Inferior parietal cortex (tissue), 1 donor: ENCODE data around the gene MFAP4.

ENCODE experiments used
- DNase-seq: peaks from one replicate; pipeline ENCODE4 v3.0.0-alpha.2; 2016; ENCODE audit errors: extremely low spot score

MFAP4 gene

GRCh38 chr17:19386974-19387920 is at the start of gene MFAP4:
TSS of gene MFAP4 (minus strand) at chr17:19387190. CDS start at chr17:19387155, 35 bp downstream.
- no peak for DNase-seq

GRCh38 chr17:19433727-19434340 is 46.8 kb upstream of the MFAP4 start:
- DNase-seq = no peak

DNA sequence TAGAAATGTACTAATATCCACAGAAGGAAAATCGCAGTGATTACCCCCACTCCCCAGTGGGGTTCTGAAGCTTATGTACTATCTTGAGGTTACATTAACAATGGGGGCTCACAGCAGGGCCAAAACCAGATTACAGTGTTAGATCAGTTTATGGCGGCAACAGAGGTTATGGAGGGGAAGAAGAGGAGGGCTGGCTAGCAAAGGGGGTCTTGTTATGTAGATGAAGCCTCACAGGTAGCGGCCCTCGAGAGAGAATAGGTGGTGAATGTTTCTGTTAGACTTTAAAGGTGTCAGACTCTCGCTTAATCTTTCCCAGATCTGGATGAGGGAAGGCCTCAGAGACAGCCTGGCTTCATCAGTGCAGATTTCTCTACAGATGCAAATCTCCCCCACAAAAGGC is 46.3 kb upstream of the MFAP4 start:
- no peak for DNase-seq

- DNase-seq = no peak
Measured at GRCh38 chr17:19431691-19432090, 44.7 kb upstream of the MFAP4 start.

DNA sequence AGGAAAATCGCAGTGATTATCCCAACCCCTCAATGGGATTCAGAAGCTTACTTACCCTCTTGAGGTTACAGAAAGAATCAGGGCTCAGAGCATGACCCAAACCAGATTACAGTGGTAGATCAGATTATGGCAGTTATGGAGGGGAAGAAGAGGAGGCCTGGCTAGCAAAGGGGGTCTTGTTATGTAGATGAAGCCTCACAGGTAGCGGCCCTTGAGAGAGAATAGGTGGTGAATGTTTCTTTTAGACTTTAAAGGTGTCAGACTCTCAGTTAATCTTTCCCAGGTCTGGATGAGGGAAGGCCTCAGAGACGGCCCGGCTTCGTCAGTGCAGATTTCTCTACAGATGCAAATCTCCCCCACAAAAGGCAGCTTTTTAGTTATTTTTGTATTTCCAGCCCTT is 39.6 kb upstream of the MFAP4 start:
- DNase-seq = no peak

DNA sequence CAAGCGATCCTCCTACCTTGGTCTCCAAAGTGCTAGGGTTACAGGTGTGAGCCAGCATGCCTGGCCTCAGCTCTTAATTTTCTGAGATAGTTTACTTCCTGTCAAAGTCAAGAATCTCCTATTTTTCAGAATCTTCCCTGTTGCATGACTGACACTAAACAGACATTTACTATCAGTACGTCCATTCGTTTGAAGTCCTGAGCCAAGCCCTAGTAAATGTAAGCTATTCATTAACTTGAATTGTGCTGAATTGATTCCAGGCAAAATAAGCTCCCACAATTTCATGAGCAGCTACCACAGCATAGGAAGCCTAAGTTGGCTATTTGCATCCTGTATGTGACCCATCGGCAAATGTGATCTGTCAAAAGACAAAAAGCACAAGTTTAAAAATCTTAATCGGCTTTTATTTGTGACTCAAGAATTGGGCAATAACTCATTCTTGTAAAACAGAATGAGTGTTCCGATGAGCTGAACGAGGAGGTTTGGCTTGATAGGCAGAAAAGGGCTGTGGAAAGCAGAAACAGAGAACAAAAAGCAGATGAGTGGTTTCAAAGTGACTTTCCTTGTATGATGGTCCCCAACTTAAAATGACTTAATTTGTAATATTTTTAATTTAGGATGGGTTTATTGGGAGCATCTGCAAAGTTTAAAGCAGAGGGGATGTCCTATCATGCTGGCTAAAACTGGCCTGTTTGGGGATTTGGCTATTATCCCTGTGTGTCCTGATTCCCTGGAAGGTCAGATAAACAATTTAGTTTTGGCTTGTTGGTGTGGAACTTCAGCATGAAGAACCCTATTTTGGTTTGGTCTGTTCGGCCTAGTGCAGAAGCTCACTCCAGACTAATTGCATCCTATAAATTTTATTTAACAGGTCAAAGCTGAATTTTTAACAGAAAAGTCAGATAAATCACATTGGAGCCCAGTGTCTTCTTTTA is 38.2 kb upstream of the MFAP4 start:
- DNase-seq = no peak

DNA sequence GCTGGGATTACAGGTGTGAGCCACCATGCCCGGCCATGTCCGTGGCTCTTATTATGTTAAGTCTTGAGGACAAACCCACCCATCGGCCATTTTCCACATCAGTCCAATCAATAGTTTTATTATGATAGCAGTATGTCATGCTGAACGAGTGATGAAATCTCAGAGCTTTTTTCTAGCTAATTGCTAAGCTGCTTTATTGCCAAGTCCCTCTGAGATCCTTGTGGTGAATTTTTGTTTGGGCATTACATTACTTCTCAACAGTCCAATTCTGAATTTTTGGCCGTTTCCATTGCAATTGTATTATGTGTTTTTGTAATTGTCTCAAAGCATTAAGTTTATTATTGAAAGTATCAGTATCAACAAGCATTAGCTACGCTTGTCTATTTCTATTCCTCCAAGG is 34.9 kb upstream of the MFAP4 start:
- no peak for DNase-seq

DNA sequence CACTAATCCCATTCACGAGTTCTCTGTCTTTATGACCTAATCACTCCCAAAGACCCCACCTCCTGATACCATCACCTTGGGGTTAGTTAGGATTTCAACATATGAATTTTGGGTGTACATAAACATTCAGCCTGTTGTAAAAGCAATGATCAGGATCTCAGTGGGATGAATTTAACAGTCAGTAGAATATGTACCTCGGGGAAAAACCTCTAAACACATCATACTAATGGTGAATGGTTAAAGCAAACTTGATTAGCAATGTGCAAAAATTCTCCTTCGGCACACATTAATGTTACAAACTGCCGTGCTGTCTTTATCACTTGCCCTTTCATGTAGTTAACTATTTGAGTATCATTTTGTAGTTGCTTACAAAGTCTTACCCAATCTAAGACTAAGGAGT is 34.2 kb upstream of the MFAP4 start:
- DNase-seq = no peak

DNA sequence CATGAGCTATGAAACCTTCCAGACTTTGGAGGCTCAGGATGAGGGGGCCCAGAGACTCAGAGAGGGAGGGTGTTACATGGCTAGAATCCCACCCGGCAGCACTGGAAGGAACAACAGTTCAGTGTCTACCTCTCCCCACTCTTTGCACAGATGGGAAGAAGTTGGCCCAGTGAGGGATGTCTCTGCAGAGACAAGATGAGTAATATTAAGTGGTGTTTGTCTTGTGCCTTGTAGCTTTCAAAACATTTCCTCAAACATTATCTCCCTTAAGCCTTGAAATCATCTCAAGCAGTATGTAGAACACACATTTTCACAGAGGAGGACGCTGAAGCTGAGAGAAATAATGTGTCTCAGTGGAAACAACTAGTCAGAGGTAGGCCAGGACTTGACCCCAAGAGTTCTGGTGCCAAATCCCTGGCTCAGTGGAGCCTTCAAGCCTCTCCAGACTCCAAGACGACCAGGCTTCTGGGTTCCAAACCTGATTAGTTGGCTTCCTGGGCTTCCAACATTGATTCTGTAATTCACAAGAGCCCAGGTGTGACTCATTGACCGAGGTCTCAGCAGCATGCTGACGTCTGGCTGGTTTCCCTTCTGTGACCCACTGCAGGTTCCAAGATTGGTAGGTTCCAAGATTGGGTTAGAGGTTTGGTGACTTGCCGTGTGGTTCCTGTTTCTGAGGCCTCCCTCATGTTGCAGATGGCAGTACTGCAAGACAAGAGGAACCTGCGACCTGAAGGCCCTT is 31.4 kb upstream of the MFAP4 start:
- DNase-seq = no peak

DNA sequence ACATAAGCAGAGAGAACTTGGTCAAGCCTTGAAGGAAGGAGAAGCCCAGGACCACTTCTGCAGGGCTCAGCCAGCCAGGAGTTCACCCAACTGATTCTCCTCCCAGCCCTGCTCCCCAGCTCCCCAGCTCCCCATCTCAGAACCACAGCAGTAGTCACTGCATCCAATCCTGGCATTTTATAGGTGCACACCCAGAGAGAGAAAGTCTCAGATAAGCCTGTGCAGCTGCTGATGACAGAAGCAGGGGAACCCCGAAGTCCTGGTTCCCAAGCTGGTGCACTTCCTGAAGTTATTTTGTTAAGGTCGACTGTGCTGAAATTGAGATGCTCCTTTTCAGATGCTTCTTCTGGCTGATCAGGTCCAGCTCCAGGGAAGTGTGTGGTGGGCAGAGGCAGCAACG is 30.6 kb upstream of the MFAP4 start:
- DNase-seq = no peak

DNA sequence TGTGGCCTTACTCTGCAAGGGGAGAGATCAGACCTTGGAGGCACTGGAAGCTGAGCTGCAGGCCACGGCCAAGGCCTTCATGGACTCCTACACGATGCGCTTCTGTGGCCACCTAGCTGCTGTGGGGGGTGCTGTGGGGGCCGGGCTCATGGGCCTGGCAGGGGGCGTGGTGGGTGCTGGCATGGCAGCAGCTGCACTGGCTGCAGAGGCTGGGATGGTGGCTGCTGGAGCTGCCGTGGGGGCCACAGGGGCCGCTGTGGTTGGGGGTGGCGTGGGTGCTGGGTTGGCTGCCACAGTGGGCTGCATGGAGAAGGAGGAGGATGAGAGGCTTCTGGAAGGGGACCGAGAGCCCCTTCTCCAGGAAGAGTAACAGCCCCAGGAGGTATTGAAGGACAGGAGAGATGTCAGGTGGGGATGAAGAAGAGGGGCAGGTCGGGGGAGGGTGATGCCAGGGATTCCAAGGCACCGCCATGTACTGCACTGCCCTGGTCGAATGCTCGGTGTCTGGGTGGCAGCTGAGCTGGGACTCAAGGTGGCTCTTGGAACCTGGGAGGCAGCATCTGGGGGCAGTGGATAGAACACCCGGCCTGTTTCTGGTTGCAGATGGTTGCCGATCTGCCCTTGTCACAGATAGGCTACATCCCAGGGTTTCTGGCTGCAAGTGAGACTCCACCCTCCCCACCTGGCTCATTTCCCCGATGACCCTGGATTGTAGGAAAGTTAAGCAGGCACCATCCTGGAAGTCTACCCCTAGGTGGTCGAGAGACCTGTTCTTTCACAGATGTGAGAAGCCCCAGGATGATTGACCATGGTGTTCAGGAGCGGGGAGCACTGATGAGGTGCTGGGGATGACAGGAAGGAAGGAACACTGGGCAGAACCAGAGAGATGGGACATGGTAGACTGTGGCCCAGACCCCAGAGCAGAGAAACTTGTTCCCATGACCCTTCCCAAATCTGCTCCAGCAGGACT is 29.1 kb upstream of the MFAP4 start:
- DNase-seq = no peak

- DNase-seq = no peak
Measured at GRCh38 chr17:19415311-19415710, 28.3 kb upstream of the MFAP4 start.

GRCh38 chr17:19414396-19415280 is 27.6 kb upstream of the MFAP4 start:
- no peak for DNase-seq

- no peak for DNase-seq
Measured at GRCh38 chr17:19413761-19414160, 26.8 kb upstream of the MFAP4 start.

GRCh38 chr17:19412984-19413383 is 26.0 kb upstream of the MFAP4 start:
- no peak for DNase-seq

DNA sequence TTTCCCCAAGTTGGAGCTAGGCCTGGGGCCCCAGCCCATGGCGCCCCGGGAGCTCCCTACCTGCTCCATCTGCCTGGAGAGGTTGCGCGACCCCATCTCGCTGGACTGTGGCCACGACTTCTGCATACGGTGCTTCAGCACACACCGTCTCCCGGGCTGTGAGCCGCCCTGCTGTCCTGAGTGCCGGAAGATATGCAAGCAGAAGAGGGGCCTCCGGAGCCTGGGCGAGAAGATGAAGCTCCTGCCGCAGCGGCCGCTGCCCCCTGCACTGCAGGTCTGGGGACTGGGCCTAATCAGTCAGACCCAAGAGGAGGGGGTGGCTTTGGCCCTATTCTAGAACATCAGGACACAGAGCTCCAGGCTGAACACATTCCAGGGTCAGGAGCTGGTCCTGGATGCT is 25.5 kb upstream of the MFAP4 start:
- DNase-seq = no peak

DNA sequence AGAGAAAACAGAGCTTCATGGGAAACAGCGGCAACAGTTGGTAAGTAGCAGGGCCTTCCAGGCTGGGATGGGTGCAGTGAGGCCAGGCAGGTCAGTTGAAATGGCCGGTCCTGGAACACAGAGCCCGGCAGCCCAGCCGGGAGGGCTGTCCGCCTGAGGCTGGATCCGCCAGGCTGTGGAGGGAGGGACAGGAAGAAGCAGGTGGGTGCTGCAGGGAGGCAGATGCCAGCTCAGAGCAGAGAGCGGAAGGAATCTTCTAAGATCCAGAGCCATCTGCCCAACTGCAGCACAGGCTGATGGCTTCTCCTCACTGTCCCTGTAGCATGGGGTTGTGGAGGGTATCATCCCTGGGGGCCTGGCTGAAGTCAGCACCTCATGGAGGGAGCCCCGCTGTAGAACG is 24.6 kb upstream of the MFAP4 start:
- peak; percentile 21 for DNase-seq

DNA sequence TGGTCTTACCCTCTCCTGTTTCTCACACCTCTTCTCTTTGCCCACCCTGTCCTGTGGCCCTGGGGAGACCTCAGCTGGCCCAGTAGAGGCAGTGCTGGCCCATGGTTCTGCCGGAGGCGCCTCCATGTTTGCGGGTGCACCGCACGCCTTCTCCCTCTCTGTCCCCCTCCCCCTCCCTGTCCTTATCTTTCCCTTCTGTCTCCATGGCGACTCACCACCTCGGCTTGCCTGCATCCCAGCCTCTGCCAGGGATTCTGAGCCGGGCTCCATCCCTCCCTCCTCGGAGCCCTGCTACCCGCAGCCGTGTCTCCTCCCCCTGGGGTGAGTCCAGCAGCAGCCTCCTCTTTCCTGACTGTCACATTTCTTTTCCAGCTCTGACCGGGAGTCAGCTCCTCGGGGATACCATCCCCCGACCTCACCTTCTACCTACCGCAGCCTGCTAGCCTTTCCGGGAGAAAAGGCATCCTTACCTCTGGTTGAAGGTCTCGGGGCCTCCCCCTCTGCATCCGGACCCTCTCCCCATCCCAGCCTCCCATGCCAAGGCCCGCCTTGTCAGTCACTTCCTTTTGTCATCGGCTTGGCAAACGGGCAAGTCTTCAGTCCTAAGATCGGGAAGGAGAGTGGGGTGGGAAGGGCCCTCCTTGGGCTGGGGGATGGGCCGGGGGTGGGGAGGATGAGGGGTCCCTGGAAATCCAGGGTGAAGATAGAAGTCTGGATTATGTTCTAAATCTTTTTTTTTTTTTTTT is 24.1 kb upstream of the MFAP4 start, which contains the start of gene RNF112:
RNF112 (plus strand) TSS at position 358 of the 746 bp plus-strand sequence; CDS start at position 535, 177 bp downstream.
- DNase-seq = peak; percentile 56
